Gastrocnemius medialis (tissue), 4 donors: ENCODE data around the gene PNPLA3. TPM values are rescaled to one million over a fixed set of nuclear protein-coding genes. Genes with fewer than 3 reads are reported as not detected.

Experiments used
- ATAC-seq, 2 donors: fragments of 150-250 bp; one replicate each; pipeline ENCODE4 v1.9.1; 2016
- DNase-seq, 2 donors: peaks; one replicate each; pipeline ENCODE4 v3.0.0-alpha.2; 2019
- H3K27ac ChIP-seq, 4 donors: fragments of 200-600 bp; sonication (generic); 1 replicate in 1 of 4; 2 replicates in 3 of 4; pipeline ENCODE4 v1.5.1; 2016 to 2018; ENCODE audit warnings: mild to moderate bottlenecking in 2 of 4, moderate library complexity in 1 of 4
- H3K27me3 ChIP-seq, 3 donors: fragments of 200-600 bp; sonication (generic) in 2 of 3; 1 replicate in 1 of 3; 2 replicates in 2 of 3; pipeline versions ENCODE4 v1.5.1 to v1.6.0; 2016 to 2019; ENCODE audit warnings: mild to moderate bottlenecking in 1 of 3, moderate library complexity in 1 of 3
- H3K36me3 ChIP-seq, 2 donors: fragments of 200-600 bp; sonication (generic) in 1 of 2; one replicate each; pipeline ENCODE4 v1.5.1; 2017 to 2018
- H3K4me1 ChIP-seq, 2 donors: fragments of 200-600 bp; sonication (generic) in 1 of 2; one replicate each; pipeline ENCODE4 v1.5.1; 2016 to 2017; ENCODE audit warnings: mild to moderate bottlenecking in 2 of 2
- H3K4me3 ChIP-seq, 4 donors: fragments of 200-600 bp; sonication (generic) in 3 of 4; 1 replicate in 1 of 4; 2 replicates in 3 of 4; pipeline ENCODE4 v1.5.1; 2016 to 2019; ENCODE audit warnings: mild to moderate bottlenecking in 2 of 4
- H3K9me3 ChIP-seq, 3 donors: fragments of 200-600 bp; sonication (generic) in 2 of 3; 1 replicate in 1 of 3; 2 replicates in 2 of 3; pipeline ENCODE4 v1.5.1; 2016 to 2019
- CTCF ChIP-seq, 5 experiments: fragments of 450-650 bp in 3 of 5; fragments of 200-600 bp in 2 of 5; sonication (generic) in 2 of 5; IDR thresholded peaks in 4 of 5; conservative IDR thresholded peaks in 1 of 5; 1 replicate in 4 of 5; 2 replicates in 1 of 5; pipeline ENCODE4 v1.5.1; 2016 to 2019; ENCODE audit warnings: antibody characterized with exemption in 5 of 5, mild to moderate bottlenecking in 3 of 5, moderate library complexity in 3 of 5
- POLR2A ChIP-seq, 2 donors: fragments of 450-650 bp; IDR thresholded peaks; one replicate each; pipeline ENCODE4 v1.6.1; 2017; ENCODE audit warnings: antibody characterized with exemption in 2 of 2, mild to moderate bottlenecking in 2 of 2, moderate library complexity in 2 of 2
- in situ Hi-C, 4 donors: fragments of 200-750 bp; cut with MboI; loops; one replicate each; pipeline versions ENCODE4 v1.15.0 to v1.8.0; 2017; ENCODE audit warnings: low sequenced_read_pairs in 4 of 4
- intact Hi-C: fragments of 100-400 bp; cut with DNase I; formaldehyde crosslinking; loops from one replicate; pipeline ENCODE4 v1.15.1; 2023; ENCODE audit warnings: low total_unique reads
- total RNA-seq, 4 donors: library from RNA; depleted of rRNA; stranded (reverse); fragments of >200 nt; gene quantifications; one replicate each; pipeline versions ENCODE4 v1.1.0 to v1.2.3, GENCODE V29; 2016

The PNPLA3 gene
- total RNA-seq, 4 donors from 2014 or later: 0.58 to 2.3 (median 1.4) TPM; not detected in 1

- no peak for ATAC-seq
- intact Hi-C loops (loop anchor here (10.0 kb wide), 1 partner anchor 178 kb away; no protein-coding TSS in a partner anchor), in situ Hi-C loops (loop anchor here (5.0 to 25.0 kb wide), 3 partner anchors 90 to 640 kb away; no protein-coding TSS in a partner anchor)
- Histone ChIP-seq H3K9me3 (no peaks in the 10 kb centered on the region), H3K36me3 (peaks cover 0 to 18% of the 10 kb centered on the region in 2 donors), H3K4me1 (peaks cover 30 to 45% of the 10 kb centered on the region in 2 donors), H3K27me3 (no peaks in the 10 kb centered on the region), H3K27ac (peak overlapping the region; percentile 82 to 95 (median 84)), H3K4me3 (no peak overlapping the region)
- DNase-seq: no peak
- no peak for TF ChIP-seq POLR2A (IDR thresholded peaks at IDR 0.05)
- no peak for TF ChIP-seq CTCF (IDR thresholded peaks at IDR 0.05 in 4 of 5, conservative IDR thresholded peaks at IDR 0.05 in 1 of 5)
Measured at GRCh38 chr22:43996981-43997265, 73.3 kb downstream of the PNPLA3 start.

Other genes with a start within 250 kb of the PNPLA3 start
- gene EFCAB6, start 111.5 kb upstream of the PNPLA3 start, total RNA-seq: 1 to 10 TPM in 1 of 4 donors, under 1 TPM in 3; 0.07 to 4.4 (median 0.28) TPM
- gene SULT4A1, start 61.3 kb upstream of the PNPLA3 start, total RNA-seq: not detected
- gene PNPLA5, start 31.8 kb upstream of the PNPLA3 start, total RNA-seq: not detected
- 100 to 1,000 TPM in 1 of 4 donors, 10 to 100 TPM in 3; 67.4 to 104 (median 72.0) TPM for gene SAMM50, start 31.6 kb downstream of the PNPLA3 start, total RNA-seq
- 100 to 1,000 TPM; 120 to 201 (median 147) TPM for gene PARVB, start 100.5 kb downstream of the PNPLA3 start, total RNA-seq